GM10266 (cell line): Measurements from ENCODE around the gene KATNBL1.
A peak's percentile ranks its signal among the peaks of the same experiment; 100 is the strongest.

Experiments
- DNase-seq: peaks from one replicate; pipeline ENCODE4 v3.0.0; 2012; ENCODE audit errors: extremely low spot score
- TF ChIP-seq, protein P1 (sequence below): IDR thresholded peaks from 2 replicates; pipeline ENCODE4 v1.5.1; 2012; ENCODE audit warnings: mild to moderate bottlenecking, low read depth; ENCODE audit not compliant: control insufficient read depth, insufficient read depth; ENCODE audit errors: missing control alignments

Gene KATNBL1

GRCh38 chr15:34209421-34210282 is at the start of gene KATNBL1:
Gene KATNBL1 (minus strand): TSS chr15:34210096. CDS start chr15:34163676, 46,420 bp downstream.
- DNase-seq = peak; percentile 99
- TF ChIP-seq, protein P1, sequence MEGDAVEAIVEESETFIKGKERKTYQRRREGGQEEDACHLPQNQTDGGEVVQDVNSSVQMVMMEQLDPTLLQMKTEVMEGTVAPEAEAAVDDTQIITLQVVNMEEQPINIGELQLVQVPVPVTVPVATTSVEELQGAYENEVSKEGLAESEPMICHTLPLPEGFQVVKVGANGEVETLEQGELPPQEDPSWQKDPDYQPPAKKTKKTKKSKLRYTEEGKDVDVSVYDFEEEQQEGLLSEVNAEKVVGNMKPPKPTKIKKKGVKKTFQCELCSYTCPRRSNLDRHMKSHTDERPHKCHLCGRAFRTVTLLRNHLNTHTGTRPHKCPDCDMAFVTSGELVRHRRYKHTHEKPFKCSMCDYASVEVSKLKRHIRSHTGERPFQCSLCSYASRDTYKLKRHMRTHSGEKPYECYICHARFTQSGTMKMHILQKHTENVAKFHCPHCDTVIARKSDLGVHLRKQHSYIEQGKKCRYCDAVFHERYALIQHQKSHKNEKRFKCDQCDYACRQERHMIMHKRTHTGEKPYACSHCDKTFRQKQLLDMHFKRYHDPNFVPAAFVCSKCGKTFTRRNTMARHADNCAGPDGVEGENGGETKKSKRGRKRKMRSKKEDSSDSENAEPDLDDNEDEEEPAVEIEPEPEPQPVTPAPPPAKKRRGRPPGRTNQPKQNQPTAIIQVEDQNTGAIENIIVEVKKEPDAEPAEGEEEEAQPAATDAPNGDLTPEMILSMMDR = peak; percentile 95

GRCh38 chr15:34259566-34259965 is 49.7 kb upstream of the KATNBL1 start:
- TF ChIP-seq, protein P1 = no peak
- DNase-seq = no peak

DNA sequence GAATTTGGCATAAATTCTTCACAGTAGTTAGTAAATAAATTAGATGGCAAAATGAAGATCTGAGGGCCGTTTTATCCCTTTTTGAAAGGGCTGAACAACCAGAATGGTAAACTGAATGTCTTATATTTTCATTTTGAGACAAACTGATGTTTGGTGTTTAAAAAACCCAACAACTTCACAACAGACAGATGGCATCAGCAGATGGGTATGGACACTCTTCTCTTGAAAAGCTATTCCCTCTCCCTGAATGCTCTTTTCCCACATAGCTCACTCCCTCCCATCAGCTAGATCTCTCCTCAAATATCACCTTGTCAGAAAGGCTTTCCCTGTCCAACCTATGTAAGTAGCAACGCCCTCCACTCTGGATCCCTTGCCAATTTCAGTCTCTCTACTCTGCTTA is 48.3 kb upstream of the KATNBL1 start:
- DNase-seq = no peak
- TF ChIP-seq, protein P1 = no peak

DNA sequence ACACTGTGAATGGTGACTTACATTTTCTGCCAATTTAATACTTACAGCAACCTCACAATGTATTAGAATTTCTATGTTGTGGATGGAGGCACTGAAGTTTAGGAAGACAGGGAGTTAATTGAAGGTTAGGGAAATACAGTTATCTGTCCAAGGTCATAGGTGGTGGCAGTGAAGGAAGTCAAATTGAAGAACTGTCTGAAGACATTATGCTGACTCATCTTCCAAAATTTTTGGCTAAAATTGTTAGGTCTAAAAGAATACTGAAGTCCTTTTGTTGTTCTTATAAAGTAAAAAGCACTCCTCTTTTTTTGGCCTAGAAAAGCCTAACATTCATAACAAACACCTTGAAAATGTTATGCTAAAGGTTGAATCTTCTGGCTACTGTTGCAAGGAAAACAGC is 42.6 kb upstream of the KATNBL1 start:
- DNase-seq = no peak
- TF ChIP-seq, protein P1 = no peak

- TF ChIP-seq, protein P1 = no peak
- DNase-seq = no peak
Observed at GRCh38 chr15:34248190-34248589, 38.3 kb upstream of the KATNBL1 start.

DNA sequence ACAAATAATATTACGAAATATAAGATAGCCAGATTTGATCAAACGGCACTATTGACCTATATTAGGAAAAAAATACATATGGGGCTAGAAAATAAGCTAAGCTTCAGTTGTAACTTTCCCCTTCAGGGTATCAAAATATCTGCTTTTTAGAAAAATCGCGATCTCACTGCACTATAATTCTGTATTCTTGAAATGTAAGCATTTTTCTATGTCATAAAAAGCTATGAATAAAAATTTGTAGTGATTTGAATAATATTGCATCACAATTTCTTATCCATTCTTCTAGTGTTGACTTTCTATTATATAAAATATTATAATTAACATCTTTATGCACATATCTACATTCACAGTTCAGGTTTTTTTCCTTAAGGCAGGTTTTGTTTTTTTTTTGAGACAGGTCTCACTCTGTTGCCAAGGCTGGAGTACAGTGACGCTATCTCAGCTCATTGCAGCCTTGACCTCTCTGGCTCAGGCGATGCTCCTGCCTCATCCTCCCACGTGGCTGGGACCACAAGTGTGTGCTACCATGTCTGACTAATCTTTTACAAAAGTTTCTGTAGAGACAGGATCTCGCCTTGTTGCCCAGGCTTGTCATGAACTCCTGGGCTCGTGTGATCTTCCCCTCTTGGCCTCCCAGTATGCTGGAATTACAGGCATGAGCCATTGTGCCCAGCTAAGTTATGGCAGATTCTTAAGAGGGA is 36.5 kb upstream of the KATNBL1 start:
- DNase-seq = no peak
- TF ChIP-seq, protein P1 = no peak

GRCh38 chr15:34243226-34243625 is 33.3 kb upstream of the KATNBL1 start:
- TF ChIP-seq, protein P1 = no peak
- DNase-seq = no peak
